NCI-H2081 treated with DMSO at 0.1 percent for 48 hours (cell line): ENCODE data around the gene EIF3L.

Experiments used
- DNase-seq: peaks from one replicate; lab custom pipeline; 2025; lab: John Stamatoyannopoulos, UW

EIF3L gene

GRCh38 chr22:37817705-37818408, 31.4 kb upstream of the EIF3L start:
- no peak for DNase-seq

GRCh38 chr22:37818409-37819104, 30.7 kb upstream of the EIF3L start:
- no peak for DNase-seq

GRCh38 chr22:37819105-37819433, 30.1 kb upstream of the EIF3L start:
- no peak for DNase-seq

- DNase-seq, result no peak
Measured at GRCh38 chr22:37820350-37820749, 28.9 kb upstream of the EIF3L start.

- no peak for DNase-seq
Measured at GRCh38 chr22:37822079-37822833, 27.0 kb upstream of the EIF3L start.

GRCh38 chr22:37823134-37823985, 25.9 kb upstream of the EIF3L start, which contains the start of gene GALR3:
Gene GALR3 (plus strand): TSS chr22:37823382. CDS start chr22:37823407, 25 bp downstream.
- no peak for DNase-seq

- DNase-seq, result no peak
Measured at GRCh38 chr22:37824674-37825641, 24.3 kb upstream of the EIF3L start.

- DNase-seq, result no peak
Measured at GRCh38 chr22:37827056-37827455, 22.2 kb upstream of the EIF3L start.

- DNase-seq, result no peak
Measured at GRCh38 chr22:37830093-37830842, 19.0 kb upstream of the EIF3L start.

GRCh38 chr22:37831472-37831871, 17.7 kb upstream of the EIF3L start:
- DNase-seq, result no peak

- DNase-seq, result no peak
Measured at GRCh38 chr22:37832022-37832857, 17.0 kb upstream of the EIF3L start.

- no peak for DNase-seq
Measured at GRCh38 chr22:37842015-37842793, 7.0 kb upstream of the EIF3L start.

- no peak for DNase-seq
Measured at GRCh38 chr22:37843741-37844089, 5.5 kb upstream of the EIF3L start.

GRCh38 chr22:37844904-37845329, 4.3 kb upstream of the EIF3L start:
- no peak for DNase-seq

- DNase-seq, result no peak
Measured at GRCh38 chr22:37846433-37846832, 2.8 kb upstream of the EIF3L start.

- no peak for DNase-seq
Measured at GRCh38 chr22:37848587-37849088, 581 bp upstream of the EIF3L start.

- no peak for DNase-seq
Measured at GRCh38 chr22:37850801-37851200, 1.6 kb downstream of the EIF3L start.

GRCh38 chr22:37852418-37852817, 3.2 kb downstream of the EIF3L start:
- no peak for DNase-seq
